HCT116 (cell line): ENCODE results near the gene CPB1. TPM values are rescaled to one million over a fixed set of nuclear protein-coding genes. Genes with fewer than 3 reads are reported as not detected.

ENCODE experiments used
- ATAC-seq: fragments of 200-7000 bp; cut with Tn5 transposase; 2 replicates; pipeline ENCODE4 v1.9.1; 2020; ENCODE audit warnings: mild to moderate bottlenecking, moderate library complexity
- BruUV-seq: library from RNA; stranded (reverse); fragments of 400-500 nt; replicated peaks from 2 replicates; lab custom pipeline; 2021; lab: Mats Ljungman, UMichigan
- CTCF ChIA-PET: fragments of 300-600 bp; sonication (Branson Sonifier 250); formaldehyde crosslinking; loops from one replicate; lab custom pipeline; 2021; ENCODE audit warnings: antibody characterized with exemption; lab: Charles Lee
- POLR2A ChIA-PET: fragments of 300-600, 350-600 bp; sonication (Branson Sonifier 250); formaldehyde crosslinking; loops from one replicate; lab custom pipeline; 2021; ENCODE audit warnings: antibody characterized with exemption; lab: Charles Lee
- RAD21 ChIA-PET, 2 experiments: fragments of 300-600 bp; sonication (Branson Sonifier 250); formaldehyde crosslinking; loops; one replicate each; lab custom pipeline; 2023; ENCODE audit warnings: low total read pairs in 2 of 2; ENCODE audit not compliant: uncharacterized antibody in 2 of 2, unreplicated experiment in 2 of 2, low non-redundant PET in 1 of 2; lab: Charles Lee
- DNase-seq: peaks from one replicate; pipeline ENCODE4 v3.0.0-alpha.2; 2010; ENCODE audit warnings: low read depth, low spot score
- H2AFZ ChIP-seq: fragments of 200-600 bp; shearing (Covaris generic), sonication (generic); 2 replicates; pipeline ENCODE4 v1.6.1; 2017; ENCODE audit warnings: low read depth, mixed run types, mixed read lengths, antibody characterized with exemption, low read length; ENCODE audit not compliant: poor library complexity, severe bottlenecking
- H3K27ac ChIP-seq: 2 replicates; pipeline ENCODE4 v1.5.1; 2012; ENCODE audit warnings: low read depth, low read length
- H3K27me3 ChIP-seq: fragments of 200-600 bp; sonication (generic); 2 replicates; pipeline ENCODE4 v1.6.1; 2016; ENCODE audit warnings: mixed run types, low read length, mixed read lengths; ENCODE audit not compliant: insufficient read depth
- H3K36me3 ChIP-seq, 2 experiments: fragments of 200-500 bp in 1 of 2; fragments of 200-600 bp in 1 of 2; sonication (Bioruptor generic) in 1 of 2; sonication (generic) in 1 of 2; 2 replicates each; pipeline versions ENCODE4 v1.5.1 to v1.6.1; 2014 to 2016; ENCODE audit warnings: low read length in 2 of 2, inconsistent platforms in 1 of 2, mixed read lengths in 1 of 2, mixed run types in 1 of 2; ENCODE audit not compliant: insufficient read depth in 2 of 2, control insufficient read depth in 1 of 2
- H3K4me1 ChIP-seq, 2 experiments: fragments of 200-600 bp in 1 of 2; sonication (generic) in 1 of 2; 2 replicates each; pipeline versions ENCODE4 v1.5.1 to v1.6.1; 2012 to 2017; ENCODE audit warnings: low read length in 2 of 2, inconsistent platforms in 1 of 2, mild to moderate bottlenecking in 1 of 2, mixed read lengths in 1 of 2, mixed run types in 1 of 2, moderate library complexity in 1 of 2; ENCODE audit not compliant: insufficient read depth in 2 of 2, control insufficient read depth in 1 of 2
- H3K4me2 ChIP-seq: fragments of 200-600 bp; sonication (generic); 2 replicates; pipeline ENCODE4 v1.6.1; 2017; ENCODE audit warnings: mixed run types, low read length, mixed read lengths
- H3K4me3 ChIP-seq, 2 experiments: fragments of 200-600 bp in 1 of 2; sonication (generic) in 1 of 2; replicated peaks in 1 of 2; 2 replicates each; pipeline ENCODE4 v1.5.1; 2011 to 2016; ENCODE audit warnings: low read length in 2 of 2, control low read depth in 1 of 2, low read depth in 1 of 2, mild to moderate bottlenecking in 1 of 2, mixed read lengths in 1 of 2, mixed run types in 1 of 2
- H3K79me2 ChIP-seq: fragments of 200-600 bp; sonication (generic); 2 replicates; pipeline ENCODE4 v1.6.1; 2017; ENCODE audit warnings: mild to moderate bottlenecking, mixed run types, low read length, moderate library complexity, mixed read lengths; ENCODE audit not compliant: insufficient read depth
- H3K9ac ChIP-seq: fragments of 200-600 bp; sonication (generic); 2 replicates; pipeline ENCODE4 v1.6.1; 2016; ENCODE audit warnings: low read length, mixed read lengths
- H3K9me2 ChIP-seq: fragments of 200-600 bp; sonication (generic), shearing (Covaris generic); 2 replicates; pipeline ENCODE4 v1.6.1; 2017; ENCODE audit warnings: mixed run types, mild to moderate bottlenecking, moderate library complexity; ENCODE audit not compliant: insufficient read depth
- H3K9me3 ChIP-seq, 2 experiments: fragments of 200-500 bp in 1 of 2; fragments of 200-600 bp in 1 of 2; sonication (Bioruptor generic) in 1 of 2; sonication (generic) in 1 of 2; 2 replicates each; pipeline ENCODE4 v1.6.1; 2014 to 2017; ENCODE audit warnings: low read length in 2 of 2, mixed read lengths in 2 of 2, inconsistent platforms in 1 of 2, low read depth in 1 of 2, mild to moderate bottlenecking in 1 of 2, mixed run types in 1 of 2, moderate library complexity in 1 of 2; ENCODE audit not compliant: control insufficient read depth in 1 of 2, insufficient read depth in 1 of 2
- H4K20me1 ChIP-seq: fragments of 200-600 bp; sonication (generic), shearing (Covaris generic); 2 replicates; pipeline ENCODE4 v1.6.1; 2017; ENCODE audit warnings: mixed run types, mild to moderate bottlenecking, moderate library complexity; ENCODE audit not compliant: insufficient read depth
- CBX3 ChIP-seq: IDR thresholded peaks from 2 replicates; pipeline ENCODE4 v1.6.1; 2012; ENCODE audit warnings: low read depth
- CTCF ChIP-seq, 3 experiments: fragments of 200-600 bp in 1 of 3; sonication (generic) in 1 of 3; IDR thresholded peaks in 2 of 3; conservative IDR thresholded peaks in 1 of 3; 2 replicates each; pipeline ENCODE4 v1.5.1; 2012 to 2017; ENCODE audit warnings: low read depth in 2 of 3, low read length in 2 of 3, antibody characterized with exemption in 1 of 3, borderline replicate concordance in 1 of 3, control low read depth in 1 of 3, mild to moderate bottlenecking in 1 of 3, mixed read lengths in 1 of 3, mixed run types in 1 of 3, moderate library complexity in 1 of 3; ENCODE audit not compliant: insufficient read depth in 1 of 3
- EGR1 ChIP-seq: IDR thresholded peaks from 2 replicates; pipeline ENCODE4 v1.6.1; 2012; ENCODE audit warnings: low read depth
- EZH2 ChIP-seq: fragments of 200-600 bp; sonication (generic); IDR thresholded peaks from 2 replicates; pipeline ENCODE4 v1.6.1; 2017; ENCODE audit warnings: antibody characterized with exemption, mixed run types
- FOSL1 ChIP-seq: IDR thresholded peaks from 2 replicates; pipeline ENCODE4 v1.6.1; 2012; ENCODE audit warnings: low read depth
- JUND ChIP-seq: IDR thresholded peaks from 2 replicates; pipeline ENCODE4 v1.6.1; 2012
- MAX ChIP-seq: IDR thresholded peaks from 2 replicates; pipeline ENCODE4 v1.6.1; 2012
- POLR2A ChIP-seq: IDR thresholded peaks from 2 replicates; pipeline ENCODE4 v1.7.0; 2011; ENCODE audit warnings: borderline replicate concordance; ENCODE audit not compliant: insufficient read depth, insufficient read length; ENCODE audit errors: extremely low read depth
- RAD21 ChIP-seq: IDR thresholded peaks from 2 replicates; pipeline ENCODE4 v1.6.1; 2012; ENCODE audit warnings: low read depth, mild to moderate bottlenecking
- SIN3A ChIP-seq: IDR thresholded peaks from 2 replicates; pipeline ENCODE4 v1.6.1; 2012; ENCODE audit warnings: low read depth
- TCF7L2 ChIP-seq: IDR thresholded peaks from 2 replicates; pipeline ENCODE4 v1.7.0; 2011; ENCODE audit warnings: borderline replicate concordance, inconsistent platforms; ENCODE audit not compliant: insufficient read depth, insufficient read length; ENCODE audit errors: extremely low read depth
- ZBTB33 ChIP-seq: IDR thresholded peaks from 2 replicates; pipeline ENCODE4 v1.6.1; 2011; ENCODE audit warnings: mild to moderate bottlenecking, low read length, moderate library complexity; ENCODE audit not compliant: insufficient replicate concordance; ENCODE audit errors: extremely low read depth
- intact Hi-C: fragments of 100-400 bp; cut with micrococcal nuclease; formaldehyde crosslinking; loops from 2 replicates; pipeline ENCODE4 v1.10.0; 2022
- total RNA-seq: library from RNA; stranded (reverse); gene quantifications from one replicate; pipeline ENCODE4 v1.2.1, GENCODE V29; 2021; ENCODE audit not compliant: unreplicated experiment

Gene CPB1
- total RNA-seq, 1 experiment from 2014 or later: 6.2 TPM

GRCh38 chr3:148879256-148879655, 51.6 kb downstream of the CPB1 start:
- DNase-seq (no peak), ATAC-seq (no peak)
- H2AFZ ChIP-seq: no peak overlapping the region
- H3K9ac ChIP-seq: no peak overlapping the region
- H3K27ac ChIP-seq: no peak overlapping the region
- intact Hi-C loops: no loop called here
- H3K4me3 ChIP-seq: no peak overlapping the region
- no TSS peak for BruUV-seq
- H3K79me2 ChIP-seq: no peaks in the 10 kb centered on the region
- no peaks in the 10 kb centered on the region for H3K4me1 ChIP-seq
- H3K27me3 ChIP-seq: no peaks in the 10 kb centered on the region
- no peaks in the 10 kb centered on the region for H3K36me3 ChIP-seq
- H4K20me1 ChIP-seq: no peaks in the 10 kb centered on the region
- ChIA-PET RAD21 (no interaction called here), CTCF (no interaction called here), POLR2A (no interaction called here)
- no peaks in the 10 kb centered on the region for H3K9me3 ChIP-seq
- H3K4me2 ChIP-seq: no peak overlapping the region
- no peaks in the 10 kb centered on the region for H3K9me2 ChIP-seq
- TF ChIP-seq CBX3: no peak
- no peak for TF ChIP-seq ZBTB33
- no peak for TF ChIP-seq EZH2
- TF ChIP-seq TCF7L2: no peak
- TF ChIP-seq SIN3A: no peak
- no peak for TF ChIP-seq RAD21
- no peak for TF ChIP-seq JUND
- no peak for TF ChIP-seq EGR1
- TF ChIP-seq POLR2A: no peak
- no peak for TF ChIP-seq MAX
- no peak for TF ChIP-seq FOSL1
- TF ChIP-seq CTCF (IDR thresholded peaks at IDR 0.05 in 2 of 3, conservative IDR thresholded peaks at IDR 0.05 in 1 of 3; ENCODE audit: borderline replicate concordance in 1 of 3, insufficient read depth in 1 of 3, low read depth in 2 of 3, low read length in 2 of 3): no peak
